G401 (cell line): ENCODE measurements around the gene CRYBG3. TPM values are rescaled to one million over a fixed set of nuclear protein-coding genes. Genes with fewer than 3 reads are reported as not detected.
"Not testable (repeated sequence)": the region's sequence is repeated elsewhere in the genome, so short reads cannot be mapped to it uniquely, and the experiment has no call there.

Experiments used
- DNase-seq: peaks from one replicate; pipeline ENCODE4 v3.0.0-alpha.2; 2015; ENCODE audit warnings: low spot score
- in situ Hi-C: cut with HindIII; loops from 2 replicates; pipeline ENCODE4 v1.10.0; 2016; ENCODE audit warnings: low sequenced_read_pairs, mixed read lengths
- total RNA-seq: library from RNA; depleted of rRNA; stranded (reverse); fragments of >200 nt; shearing (Covaris generic); gene quantifications from 2 replicates; pipeline ENCODE4 v1.2.3, GENCODE V29; 2014

The CRYBG3 gene
- total RNA-seq, 1 experiment from 2014 or later: 0.17 TPM

DNA sequence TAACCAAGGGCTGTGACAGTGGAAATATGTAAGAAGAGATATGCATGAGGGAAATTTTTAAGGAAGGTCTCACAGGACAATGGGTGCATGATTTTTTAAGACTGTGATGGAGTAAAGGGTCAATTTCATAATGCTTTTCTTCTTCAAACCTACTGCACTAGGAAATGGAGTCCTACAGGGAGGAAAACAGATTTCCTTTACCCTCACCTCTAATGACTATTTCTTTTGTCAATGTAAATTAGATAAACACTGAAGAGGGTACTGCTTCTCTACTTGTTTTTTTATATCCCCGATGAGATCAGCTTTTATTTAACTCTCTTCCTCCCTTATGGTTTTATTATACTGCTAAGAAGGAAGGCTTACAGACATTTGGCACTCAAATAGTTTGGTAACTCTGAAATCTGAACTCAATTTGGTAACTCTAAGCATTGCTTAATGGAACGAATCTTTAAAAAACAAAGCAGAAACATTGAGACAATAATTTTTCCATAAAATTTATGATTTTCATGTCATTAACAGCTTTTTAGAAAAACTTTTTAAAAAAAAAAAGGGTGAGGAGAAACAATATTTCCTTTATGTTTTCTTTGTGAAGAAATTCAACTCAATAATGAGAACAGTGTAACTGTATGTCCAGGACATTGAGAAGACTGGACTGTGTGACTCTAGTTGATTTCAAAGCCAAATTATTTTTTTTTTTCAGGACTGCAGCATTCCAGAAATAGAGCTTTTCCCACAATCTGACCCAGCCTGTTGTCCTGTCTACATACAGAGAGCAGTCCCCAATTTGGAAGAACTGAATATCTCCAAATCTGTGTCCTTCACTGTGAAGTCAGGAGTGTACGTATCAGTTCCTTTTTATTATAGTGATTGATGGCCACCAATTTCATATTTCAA is 64.4 kb downstream of the CRYBG3 start:
- DNase-seq: no peak
- in situ Hi-C loops: no loop called here

DNA sequence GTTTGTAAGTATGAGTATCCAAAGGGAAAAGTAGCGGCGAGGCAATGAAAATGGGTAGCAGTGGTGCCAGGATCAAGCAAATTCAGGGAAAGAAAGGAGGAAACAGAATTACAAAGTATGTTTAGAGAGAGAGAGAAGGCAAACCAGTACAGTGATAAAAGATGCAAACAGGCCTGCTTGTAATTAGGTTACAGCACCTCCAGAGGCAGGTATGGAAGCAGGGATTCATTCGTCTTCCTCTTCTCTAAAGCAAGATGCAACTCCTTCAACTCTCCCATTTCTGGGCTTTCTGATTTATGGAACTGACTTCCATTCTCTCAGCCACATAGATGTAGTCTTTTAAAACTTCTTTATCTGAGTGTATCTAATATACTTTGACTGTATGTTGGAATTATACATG is 68.0 kb downstream of the CRYBG3 start:
- in situ Hi-C loops: no loop called here

DNA sequence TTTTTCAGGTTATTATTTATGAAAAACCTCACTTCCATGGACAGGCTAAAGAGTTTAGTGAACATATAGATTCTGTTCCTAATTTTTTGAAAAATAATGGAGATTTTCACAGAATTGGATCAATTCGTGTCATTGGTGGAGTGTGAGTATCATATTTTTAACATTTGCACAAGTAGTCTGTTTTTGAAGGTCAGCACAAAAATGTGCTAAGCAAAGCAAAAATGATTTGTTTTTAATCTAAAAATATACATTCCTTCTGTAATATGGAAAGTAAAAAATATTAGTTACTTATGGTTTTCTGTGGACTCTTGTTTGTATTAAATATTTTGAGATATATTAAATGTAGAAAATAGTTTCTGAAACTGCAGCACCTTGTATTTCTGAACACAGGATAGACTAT is 71.0 kb downstream of the CRYBG3 start:
- in situ Hi-C loops: no loop called here
- DNase-seq: no peak

More for the DNA sequence above, 68.0 kb downstream of the CRYBG3 start:
- DNase-seq: no peak

DNA sequence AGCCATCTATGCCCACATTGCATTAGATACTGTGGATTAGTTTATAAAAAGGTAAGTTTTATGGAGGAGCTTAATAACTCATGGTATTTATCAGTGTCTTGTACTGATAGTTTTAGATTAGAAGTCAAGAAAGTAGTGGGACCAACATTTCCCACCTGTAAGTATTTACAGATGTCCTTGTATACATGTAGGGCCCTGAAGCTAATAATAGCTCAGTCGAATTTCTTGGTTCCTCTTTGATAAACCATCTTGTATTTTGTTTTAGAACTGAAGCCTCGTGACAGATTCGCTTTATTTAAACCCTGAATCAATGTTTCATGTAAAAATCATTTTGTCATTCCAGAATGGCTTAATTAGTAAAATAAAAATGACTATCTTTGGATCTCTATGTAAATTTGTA is 73.4 kb downstream of the CRYBG3 start:
- in situ Hi-C loops: no loop called here
- no peak for DNase-seq

DNA sequence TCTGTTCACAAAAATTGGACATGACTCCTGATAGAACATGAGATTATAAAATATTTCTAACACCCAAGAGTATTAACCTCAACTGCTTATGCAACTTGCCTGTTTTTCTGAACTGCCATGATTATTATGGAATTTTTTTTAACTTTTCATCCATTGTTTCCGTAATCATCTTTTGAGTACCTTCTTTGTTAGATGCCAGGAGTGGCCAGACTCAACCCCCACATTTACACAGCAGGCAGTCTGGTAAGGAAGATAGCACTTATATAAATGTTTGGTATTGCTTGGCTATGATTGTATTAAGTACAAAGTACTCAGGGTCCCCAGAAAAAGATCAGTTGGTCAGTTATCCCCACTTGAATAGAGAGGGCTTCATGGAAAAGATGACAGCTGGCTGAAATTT is 74.3 kb downstream of the CRYBG3 start:
- no peak for DNase-seq
- in situ Hi-C loops: no loop called here

DNA sequence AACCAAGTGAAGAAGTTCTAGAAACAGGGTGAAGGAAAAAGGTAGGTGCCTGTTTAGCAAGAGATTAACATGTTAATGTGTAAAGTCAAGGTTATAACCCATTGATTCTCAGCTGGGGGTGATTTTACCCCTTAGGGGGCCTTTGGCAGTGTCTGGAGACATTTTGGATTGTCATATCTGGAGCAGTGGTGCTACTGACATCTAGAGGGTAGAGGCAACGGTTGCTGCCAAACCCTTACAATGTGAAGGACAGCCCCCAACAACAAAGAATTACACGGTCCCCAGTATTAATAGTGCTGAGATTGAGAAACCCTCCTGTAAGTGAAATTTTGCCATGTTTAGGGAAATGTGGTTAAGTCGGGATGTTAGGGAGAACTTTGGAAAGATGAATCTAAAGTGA is 74.7 kb downstream of the CRYBG3 start:
- in situ Hi-C loops: no loop called here
- no peak for DNase-seq

DNA sequence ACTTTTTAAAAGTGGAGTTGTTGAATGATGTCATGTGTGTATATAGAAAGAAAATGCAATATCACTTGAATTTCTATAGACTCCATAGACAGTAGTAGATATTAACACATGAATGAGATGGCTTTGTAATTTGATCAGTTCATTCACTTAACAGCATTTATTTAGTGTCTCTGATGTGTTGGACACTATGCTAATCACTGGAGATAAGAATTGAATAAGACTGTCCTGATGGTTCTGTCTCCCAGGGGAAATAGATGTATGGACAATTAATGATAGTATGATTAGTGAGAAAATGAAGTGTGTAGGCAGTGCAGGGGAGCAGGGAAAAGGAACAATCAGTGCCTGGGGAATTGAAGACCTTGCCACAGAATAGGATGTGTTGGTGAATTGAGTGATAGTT is 77.5 kb downstream of the CRYBG3 start:
- in situ Hi-C loops: no loop called here
- no peak for DNase-seq

DNA sequence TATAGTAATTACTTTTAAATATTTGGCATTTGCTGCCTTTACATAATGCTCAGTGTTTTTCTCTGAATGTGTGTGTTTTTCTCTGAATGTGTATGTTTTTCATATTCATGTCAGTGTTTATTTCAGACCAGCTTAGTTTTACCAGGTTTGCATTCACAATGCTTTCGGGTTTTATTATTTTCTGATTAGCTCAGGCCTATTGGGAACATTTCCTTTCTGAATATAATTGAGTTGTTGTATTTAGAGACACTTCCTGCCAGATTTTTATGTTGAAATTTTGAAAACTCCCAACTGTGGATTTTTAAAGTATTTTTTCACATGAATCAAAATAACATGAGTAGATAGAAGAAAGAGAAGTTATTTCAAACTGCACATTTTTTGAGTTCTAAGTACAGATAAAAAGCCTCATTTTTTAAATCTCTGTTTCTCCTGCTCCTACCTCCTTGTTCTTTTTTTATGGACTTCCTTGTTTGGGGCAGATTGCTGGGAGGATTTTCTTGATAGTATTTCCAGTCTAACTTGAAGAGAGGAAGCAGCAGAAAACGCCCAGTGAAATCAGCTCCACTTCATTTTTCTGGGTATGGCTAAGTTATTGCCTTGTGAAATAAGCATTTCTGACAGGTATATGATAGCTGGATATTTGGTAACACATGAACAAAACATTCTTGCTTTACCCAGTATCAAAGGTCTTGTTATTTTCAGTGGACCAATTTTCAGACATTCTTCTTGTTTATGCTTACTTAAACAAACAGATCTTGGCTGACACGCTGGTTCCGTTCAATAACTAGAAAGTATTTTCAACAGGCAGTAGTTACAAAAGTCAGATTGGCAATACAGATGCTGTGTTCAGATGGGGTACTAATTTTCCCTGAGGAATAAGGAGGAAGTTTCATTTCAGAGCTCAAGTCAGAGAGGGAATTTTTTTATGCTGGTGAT is 79.8 kb downstream of the CRYBG3 start:
- in situ Hi-C loops: no loop called here
- DNase-seq: no peak

DNA sequence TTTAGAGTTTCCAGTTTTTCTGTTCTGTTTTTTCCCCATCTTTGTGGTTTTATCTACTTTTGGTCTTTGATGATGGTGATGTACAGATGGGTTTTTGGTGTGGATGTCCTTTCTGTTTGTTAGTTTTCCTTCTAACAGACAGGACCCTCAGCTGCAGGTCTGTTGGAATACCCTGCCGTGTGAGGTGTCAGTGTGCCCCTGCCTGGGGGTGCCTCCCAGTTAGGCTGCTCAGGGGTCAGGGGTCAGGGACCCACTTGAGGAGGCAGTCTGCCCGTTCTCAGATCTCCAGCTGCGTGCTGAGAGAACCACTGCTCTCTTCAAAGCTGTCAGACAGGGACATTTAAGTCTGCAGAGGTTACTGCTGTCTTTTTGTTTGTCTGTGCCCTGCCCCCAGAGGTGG is 88.0 kb downstream of the CRYBG3 start:
- DNase-seq, in situ Hi-C loops: not testable (repeated sequence)

DNA sequence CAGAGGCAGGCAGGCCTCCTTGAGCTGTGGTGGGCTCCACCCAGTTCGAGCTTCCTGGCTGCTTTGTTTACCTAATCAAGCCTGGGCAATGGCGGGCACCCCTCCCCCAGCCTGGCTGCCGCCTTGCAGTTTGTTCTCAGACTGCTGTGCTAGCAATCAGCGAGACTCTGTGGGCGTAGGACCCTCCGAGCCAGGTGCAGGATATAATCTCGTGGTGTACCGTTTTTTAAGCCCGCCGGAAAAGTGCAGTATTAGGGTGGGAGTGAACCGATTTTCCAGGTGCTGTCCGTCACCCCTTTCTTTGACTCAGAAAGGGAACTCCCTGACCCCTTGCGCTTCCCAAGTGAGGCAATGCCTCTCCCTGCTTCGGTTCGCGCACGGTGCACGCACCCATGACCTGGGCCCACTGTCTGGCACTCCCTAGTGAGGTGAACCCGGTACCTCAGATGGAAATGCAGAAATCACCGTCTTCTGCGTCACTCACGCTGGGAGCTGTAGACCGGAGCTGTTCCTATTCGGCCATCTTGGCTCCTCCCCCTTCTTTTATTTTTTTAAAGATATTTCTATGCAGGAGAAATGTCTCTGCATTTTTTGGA is 88.5 kb downstream of the CRYBG3 start:
- in situ Hi-C loops, DNase-seq: not testable (repeated sequence)

DNA sequence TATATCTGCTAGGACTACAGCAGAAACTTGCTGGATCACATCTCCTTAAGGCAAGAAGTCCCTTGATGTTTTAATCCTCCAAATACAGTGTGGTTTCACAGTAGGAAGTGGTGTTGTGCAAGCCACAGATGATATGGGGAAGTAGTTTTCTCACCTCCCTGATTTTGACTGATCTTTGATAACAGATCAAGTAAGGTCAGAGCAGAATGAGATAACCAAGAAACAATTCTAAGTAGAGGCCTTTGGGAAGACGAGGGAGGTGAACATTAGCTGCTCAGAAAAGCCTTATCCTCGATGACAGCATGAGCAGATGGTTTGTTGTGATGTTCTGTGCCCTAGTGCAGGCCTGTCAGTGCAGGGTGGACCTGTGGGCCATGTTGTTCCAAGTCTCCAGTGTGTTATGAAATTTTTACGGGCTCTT is 89.1 kb downstream of the CRYBG3 start:
- in situ Hi-C loops: no loop called here
- DNase-seq: no peak

DNA sequence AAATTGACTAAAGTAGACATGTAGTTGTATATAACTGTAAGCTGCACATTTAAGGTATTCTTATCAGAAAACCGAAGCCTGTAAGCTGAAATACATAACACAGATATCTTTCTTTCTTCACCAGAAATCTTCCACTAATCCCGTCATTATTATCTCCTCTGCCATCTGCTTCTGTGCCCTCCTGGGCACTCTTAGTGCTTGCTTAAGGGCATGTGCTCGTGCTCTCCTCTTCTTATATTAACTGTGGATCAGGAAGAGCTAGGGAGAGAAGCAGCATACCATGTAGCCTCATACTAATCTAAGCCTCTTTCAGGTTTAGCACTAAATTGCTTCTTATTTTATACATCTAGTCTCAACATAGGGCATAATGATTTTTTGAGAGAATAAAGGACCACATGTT is 89.6 kb downstream of the CRYBG3 start:
- DNase-seq: no peak
- in situ Hi-C loops: no loop called here

DNA sequence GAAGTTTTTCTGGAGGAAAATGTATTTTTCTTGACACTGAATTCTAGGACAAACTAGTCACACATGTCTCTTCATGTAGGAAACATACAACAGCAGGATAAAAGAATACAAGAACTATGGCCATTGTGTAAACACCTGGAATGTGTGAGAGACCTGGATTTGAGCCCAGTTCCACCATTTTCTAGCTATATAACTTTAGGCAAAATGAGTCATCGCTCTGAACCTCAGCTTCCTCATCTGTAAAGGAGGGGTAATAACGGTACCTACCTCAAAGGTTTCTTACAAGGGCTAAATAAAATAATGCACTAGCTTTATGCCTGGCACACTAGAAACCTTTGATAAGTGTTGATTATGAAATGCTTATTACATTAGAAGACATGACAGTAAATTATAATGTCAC is 92.6 kb downstream of the CRYBG3 start:
- no peak for DNase-seq
- in situ Hi-C loops: no loop called here

DNA sequence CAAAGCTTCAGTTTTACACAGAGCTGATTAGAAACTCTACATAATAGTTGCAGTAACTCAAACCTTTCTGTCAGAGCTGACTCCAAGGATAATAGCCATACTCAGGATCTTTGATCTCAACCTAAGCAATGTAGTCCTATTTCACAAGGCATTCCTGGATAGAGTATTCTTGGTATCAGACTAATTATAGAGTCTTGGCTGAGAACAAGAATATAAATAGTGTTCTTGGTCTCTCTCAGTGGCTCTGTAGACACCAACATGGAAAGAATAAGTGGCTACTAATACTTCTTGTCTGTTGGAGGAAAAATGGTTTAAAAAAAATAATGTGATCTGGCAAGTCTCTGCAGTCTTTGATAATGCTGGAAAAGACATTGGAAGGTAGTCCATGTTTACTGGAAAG is 94.8 kb downstream of the CRYBG3 start:
- in situ Hi-C loops: no loop called here
- no peak for DNase-seq

DNA sequence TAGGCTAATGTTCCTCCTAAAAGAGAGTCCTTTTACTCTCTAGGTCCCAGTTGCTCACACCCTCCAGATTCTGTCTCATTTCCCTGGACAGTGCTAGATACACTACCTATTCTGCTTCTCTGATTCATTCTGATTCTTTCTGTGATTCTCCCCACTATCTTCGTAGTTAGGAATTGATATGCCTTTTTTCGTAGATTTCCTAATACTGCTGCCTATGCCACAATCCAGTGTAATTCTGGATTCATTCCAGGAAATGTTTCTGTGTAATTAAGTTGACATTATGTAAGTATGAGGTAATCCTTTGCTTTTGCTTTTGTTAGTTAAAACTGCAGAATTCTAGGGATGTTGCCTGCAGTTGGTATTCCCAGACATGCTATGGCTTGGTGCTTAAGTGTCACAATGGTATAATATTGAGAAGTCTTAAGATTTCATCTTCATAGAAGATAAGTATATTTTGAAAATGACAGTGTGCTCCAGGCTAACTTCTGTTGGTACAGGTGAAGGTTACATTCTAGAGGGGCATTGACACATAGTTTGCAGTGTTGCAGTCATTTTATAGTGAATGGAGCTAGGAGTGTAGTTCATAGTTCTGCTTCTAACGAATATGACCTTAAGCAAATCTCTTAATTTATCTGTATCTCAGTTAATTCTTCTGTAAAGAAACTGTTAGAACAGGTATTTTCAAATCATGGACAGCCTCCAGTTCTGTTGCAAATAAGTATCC is 96.2 kb downstream of the CRYBG3 start:
- DNase-seq: no peak
- in situ Hi-C loops: no loop called here

DNA sequence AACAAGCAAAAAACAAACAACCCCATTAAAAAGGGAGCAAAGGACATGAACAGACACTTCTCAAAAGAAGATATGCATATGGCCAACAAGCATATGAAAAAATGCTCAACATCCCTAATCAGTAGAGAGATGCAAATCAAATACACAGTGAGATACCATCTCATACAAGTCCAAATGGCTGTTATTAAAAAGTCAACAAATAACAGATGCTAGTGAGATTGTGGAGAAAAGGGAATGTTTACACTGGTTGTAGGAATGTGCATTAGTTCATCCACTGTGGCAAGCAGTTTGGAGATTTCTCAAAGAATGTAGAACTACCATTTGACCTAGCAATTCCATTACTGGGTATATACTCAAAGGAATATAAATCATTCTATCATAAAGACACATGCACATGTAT is 105.9 kb downstream of the CRYBG3 start:
- in situ Hi-C loops: no loop called here
- DNase-seq: no peak

DNA sequence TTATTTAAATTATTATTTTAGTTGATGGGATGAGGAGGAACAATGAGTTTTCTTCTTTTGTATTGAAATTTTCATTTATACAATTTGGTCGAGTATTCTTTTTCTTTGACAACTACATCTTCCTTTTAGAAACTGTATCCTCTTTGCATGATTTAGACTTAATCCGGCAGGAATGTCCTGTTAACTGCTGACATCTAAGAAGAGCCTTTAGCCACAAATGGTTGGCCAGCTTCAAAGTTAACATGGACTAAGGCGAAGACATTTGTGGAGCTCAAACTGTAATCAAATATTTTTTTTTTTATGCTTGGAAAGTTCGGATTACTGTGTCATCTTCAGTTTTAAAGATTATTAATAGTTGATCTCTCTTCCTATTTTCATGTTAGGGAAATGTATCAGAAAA is 107.2 kb downstream of the CRYBG3 start:
- in situ Hi-C loops: no loop called here
- no peak for DNase-seq

DNA sequence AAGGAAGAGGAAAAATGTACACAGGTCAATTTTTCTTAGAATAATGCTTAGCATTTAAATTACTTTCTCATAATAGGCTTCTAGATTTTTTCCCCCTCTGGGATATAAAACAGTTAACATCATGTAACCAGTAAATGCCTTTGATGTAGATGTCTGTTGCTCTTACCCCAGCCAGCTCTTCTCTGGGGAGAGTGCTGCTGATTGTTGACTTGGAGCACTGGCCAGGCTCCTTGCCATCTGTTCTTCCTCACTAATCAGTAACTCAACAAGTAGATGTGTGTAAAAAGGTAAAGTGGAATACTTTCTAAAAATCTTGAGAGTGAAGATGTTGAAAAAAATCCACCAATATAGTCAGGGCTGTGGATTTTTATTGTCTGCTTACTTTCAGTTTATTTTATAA is 108.2 kb downstream of the CRYBG3 start:
- in situ Hi-C loops: no loop called here
- no peak for DNase-seq

DNA sequence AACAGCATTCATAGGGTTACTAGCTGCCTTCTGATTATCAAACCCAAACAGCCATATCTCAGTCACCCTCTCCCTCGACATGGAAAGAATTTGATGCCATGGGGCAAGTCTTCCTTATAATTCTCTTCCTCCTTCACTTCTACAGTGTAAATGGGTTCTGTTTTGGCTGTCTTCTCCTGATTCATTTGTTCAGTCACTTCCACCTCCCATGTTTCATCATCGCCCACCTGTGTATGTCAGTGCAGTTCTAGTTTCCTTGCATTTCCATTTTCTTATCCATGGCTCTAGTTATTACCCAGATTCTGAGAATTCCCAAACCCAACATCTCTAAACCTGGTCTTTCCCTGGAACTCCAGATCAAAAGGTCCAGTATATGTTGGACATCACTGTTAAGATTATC is 109.4 kb downstream of the CRYBG3 start:
- in situ Hi-C loops: no loop called here
- no peak for DNase-seq
